ENCODE results near the gene CTXN1.
"Not testable (repeated sequence)": the region's sequence is repeated elsewhere in the genome, so short reads cannot be mapped to it uniquely, and the experiment has no call there.

The CTXN1 gene

DNA sequence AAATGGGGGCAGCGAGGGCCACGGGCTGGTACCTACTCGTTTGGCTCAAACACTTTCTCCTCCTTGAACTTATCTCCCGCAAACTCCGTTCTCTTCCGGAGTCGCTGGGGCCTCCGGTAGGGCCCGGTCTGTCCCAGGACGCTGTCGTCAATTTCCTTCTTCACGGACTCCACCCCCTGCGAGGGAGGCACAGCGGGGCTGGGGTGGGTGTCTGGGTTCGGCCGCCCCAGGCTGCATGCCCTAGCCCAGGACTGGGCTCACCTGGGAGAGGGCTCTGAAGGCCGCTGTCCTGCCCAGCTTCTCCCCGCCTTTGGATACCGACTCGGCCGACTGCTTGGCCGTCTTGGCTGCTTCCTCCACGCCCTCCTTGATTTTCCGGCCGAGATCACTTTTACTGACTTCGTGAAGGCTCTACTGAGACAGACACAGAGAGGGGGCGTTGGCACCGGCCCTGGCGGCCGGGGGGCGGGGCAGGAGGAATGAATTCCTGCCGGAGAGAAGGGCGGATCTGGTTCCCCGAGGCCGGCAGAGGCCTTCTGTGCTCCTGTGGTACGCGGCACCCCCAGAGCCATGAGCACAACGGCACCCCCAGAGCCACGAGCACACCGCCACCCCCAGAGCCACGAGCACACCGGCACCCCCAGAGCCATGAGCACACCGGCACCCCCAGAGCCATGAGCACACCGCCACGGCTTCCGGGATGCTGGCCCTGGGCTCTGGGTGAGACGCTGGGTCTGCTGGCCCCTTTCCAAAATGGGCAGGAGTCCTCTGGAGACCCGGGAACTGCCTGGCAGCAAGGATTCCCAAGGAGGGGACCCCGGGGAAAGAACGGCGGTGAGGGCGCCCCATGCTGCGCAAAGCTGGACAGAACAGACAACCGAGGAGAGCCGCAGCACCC, 8.1 kb upstream of the CTXN1 start:
- no peak for DNase-seq (ENCODE audit: low read depth)
- TF ChIP-seq CTCF (conservative IDR thresholded peaks at IDR 0.05; ENCODE audit: low read depth, low read length): no peak
- no peak overlapping the region for H3K4me3 ChIP-seq (ENCODE audit: low read depth, low read length)

- no peak overlapping the region for H3K4me3 ChIP-seq (ENCODE audit: low read depth, low read length)
- no peak for DNase-seq (ENCODE audit: low read depth)
- peak; percentile 42 for TF ChIP-seq CTCF (conservative IDR thresholded peaks at IDR 0.05; ENCODE audit: low read depth, low read length)
Measured at GRCh38 chr19:7933411-7933810, 7.5 kb upstream of the CTXN1 start.

DNA sequence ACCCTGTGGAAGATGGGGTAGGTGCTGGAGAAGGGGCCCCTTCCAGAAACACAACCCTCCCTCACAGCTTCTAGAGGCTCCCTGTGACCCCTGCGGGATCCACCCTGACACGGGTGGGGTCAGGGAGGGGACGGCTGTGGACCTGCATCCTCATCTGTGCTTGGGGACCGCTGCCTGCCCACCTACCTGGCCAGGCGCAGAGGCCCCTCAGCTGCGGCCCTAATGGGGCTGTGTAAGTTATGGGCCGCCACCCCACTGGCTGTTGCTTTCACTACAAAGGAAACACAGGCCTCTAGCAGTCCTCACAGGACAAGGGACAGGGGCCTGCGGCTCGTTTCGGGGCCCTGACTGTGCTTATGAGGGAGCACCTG, 7.0 kb upstream of the CTXN1 start:
- H3K4me3 ChIP-seq (ENCODE audit: low read depth, low read length): no peak overlapping the region
- no peak for DNase-seq (ENCODE audit: low read depth)
- no peak for TF ChIP-seq CTCF (conservative IDR thresholded peaks at IDR 0.05; ENCODE audit: low read depth, low read length)

GRCh38 chr19:7932276-7932929, 6.5 kb upstream of the CTXN1 start:
- H3K4me3 ChIP-seq (ENCODE audit: low read depth, low read length): no peak overlapping the region
- TF ChIP-seq CTCF (conservative IDR thresholded peaks at IDR 0.05; ENCODE audit: low read depth, low read length): no peak
- no peak for DNase-seq (ENCODE audit: low read depth)

GRCh38 chr19:7931221-7932061, 5.5 kb upstream of the CTXN1 start:
- no peak for DNase-seq (ENCODE audit: low read depth)
- TF ChIP-seq CTCF (conservative IDR thresholded peaks at IDR 0.05; ENCODE audit: low read depth, low read length): no peak
- no peak overlapping the region for H3K4me3 ChIP-seq (ENCODE audit: low read depth, low read length)

DNA sequence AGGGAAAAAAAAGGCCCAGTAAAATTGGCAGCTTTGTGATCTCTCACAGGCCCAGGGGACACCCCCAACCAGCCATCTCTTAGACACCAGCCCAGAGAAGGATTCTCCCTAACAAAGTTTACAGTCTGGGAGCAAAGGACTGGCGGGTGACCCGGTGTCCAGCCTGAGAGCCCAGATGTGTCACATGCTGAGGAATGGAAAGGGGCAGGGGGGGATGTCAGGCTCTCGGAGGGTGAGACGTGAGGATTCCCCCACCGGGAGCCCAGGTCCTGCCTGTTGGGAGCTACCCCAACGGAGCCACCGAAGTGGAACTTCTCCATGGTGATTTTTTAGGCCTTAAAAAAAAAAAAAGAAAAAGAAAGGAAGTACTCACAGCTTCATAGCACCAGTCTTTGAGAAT, 4.8 kb upstream of the CTXN1 start:
- H3K4me3 ChIP-seq (ENCODE audit: low read depth, low read length): no peak overlapping the region
- no peak for DNase-seq (ENCODE audit: low read depth)
- no peak for TF ChIP-seq CTCF (conservative IDR thresholded peaks at IDR 0.05; ENCODE audit: low read depth, low read length)

DNA sequence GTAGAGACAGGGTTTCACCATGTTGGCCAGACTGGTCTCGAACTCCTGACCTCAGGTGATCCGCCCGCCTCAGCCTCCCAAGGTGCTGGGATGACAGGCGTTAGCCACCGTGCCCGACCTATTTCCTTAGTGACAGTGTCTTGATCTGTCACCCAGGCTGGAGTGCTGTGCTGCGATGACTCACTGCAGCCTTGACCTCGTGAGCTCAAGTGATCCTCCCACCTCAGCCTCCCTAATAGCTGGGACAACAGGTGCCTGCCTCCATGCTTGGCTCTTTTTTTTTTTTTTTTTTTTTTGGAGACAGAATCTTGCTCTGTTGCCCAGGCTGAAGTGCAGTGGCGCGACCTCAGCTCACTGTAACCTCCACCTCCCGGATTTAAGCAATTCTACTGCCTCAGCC, 4.1 kb upstream of the CTXN1 start:
- DNase-seq (ENCODE audit: low read depth); H3K4me3 ChIP-seq (ENCODE audit: low read depth, low read length): not testable (repeated sequence)
